Cerebellar cortex (tissue), 1 donor: Measurements from ENCODE around the gene TEX51.

Source experiments
- DNase-seq: peaks from one replicate; pipeline ENCODE4 v3.0.0-alpha.2; 2015; ENCODE audit warnings: low spot score

The TEX51 gene

DNA sequence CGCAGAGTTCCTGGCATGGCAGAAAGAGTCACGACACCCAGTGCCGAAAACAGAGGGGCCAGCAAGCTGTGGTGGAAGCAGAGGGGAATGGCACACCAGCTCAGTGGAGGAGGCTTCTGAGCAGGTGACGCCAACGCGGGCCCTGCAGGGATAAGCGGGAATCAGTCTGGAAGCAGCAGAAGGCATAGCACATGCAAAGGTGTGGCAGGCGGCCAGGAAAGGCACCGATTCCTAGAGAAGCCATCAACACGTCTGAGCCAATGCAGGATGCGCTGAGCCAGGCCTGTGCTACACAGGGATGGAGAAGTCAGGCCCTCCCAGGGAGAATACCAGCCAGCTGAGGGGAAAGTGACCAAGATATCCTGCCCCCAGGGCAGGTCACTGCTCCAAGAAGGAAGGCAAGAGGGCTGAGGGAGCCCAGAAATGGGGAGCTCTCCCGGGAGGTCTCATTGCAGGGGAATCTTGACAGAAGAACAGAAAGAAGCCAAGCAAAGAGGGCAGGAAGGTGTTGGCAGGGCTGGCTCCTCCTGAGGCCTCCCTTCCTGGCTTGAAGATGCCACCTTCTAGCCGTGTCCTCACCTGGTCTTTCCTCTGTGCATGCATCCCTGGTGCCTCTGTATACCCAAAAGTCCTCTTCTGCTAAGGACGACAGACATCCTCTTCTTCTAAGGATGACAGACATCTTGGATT lies 16.3 kb downstream of the TEX51 start:
- peak; percentile 93 for DNase-seq

DNA sequence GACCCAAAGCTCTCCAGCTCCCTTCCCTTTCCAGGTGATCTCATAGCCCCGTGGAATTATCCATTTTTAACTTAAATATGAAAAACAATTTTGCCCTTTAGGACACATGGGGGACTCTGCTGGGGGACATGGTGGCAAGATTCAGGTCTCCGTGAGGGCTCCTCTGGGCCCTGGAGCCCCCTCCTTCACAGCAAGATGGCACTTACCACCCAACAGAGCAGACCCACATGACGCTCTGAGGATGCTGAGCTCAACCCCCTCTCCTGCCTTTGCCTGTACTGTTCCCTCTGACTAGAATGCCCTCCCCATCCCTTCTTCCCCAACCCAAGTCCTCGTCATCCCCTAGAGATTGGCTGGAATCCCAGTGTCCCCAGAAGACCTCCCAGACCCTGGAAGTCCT lies 17.2 kb downstream of the TEX51 start:
- DNase-seq, result no peak

DNA sequence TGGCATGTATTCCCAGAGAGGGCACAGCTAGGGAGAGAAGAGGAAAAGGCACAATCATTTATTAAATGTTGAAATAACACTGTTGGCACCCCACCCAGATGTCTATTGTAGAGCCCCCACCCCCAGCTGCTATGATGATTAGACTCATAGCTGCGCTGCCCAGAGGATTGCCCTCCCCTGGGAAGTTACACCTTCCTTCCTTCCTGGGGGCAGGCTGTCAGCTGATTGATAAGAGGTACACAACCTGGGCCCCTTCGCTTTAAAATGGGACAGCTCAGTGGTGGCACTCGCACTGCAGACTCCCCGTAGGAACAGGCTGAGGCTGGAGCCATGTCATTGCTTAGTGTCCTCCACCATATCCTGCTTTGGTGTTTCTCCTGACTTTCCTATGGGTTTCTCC lies 18.1 kb downstream of the TEX51 start:
- no peak for DNase-seq

DNA sequence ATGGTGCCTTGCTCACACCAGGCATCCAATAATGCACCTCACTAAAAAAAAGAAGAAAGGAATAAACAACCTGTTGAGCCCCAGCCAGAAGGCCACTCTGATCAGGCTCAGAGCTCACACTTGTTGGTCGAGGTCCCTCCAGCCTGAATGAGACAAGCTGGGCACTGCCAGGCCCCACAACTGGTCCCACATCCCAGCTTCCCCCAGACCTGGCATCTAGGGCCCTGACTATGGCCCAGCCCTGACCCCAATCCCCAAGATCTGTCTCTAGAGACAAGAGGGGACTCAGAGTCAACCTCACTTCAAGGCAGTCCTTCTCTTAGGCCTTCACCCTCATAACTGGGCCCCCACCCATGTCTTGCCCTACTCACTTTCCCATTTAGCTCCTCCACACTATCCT lies 22.4 kb downstream of the TEX51 start:
- no peak for DNase-seq

DNA sequence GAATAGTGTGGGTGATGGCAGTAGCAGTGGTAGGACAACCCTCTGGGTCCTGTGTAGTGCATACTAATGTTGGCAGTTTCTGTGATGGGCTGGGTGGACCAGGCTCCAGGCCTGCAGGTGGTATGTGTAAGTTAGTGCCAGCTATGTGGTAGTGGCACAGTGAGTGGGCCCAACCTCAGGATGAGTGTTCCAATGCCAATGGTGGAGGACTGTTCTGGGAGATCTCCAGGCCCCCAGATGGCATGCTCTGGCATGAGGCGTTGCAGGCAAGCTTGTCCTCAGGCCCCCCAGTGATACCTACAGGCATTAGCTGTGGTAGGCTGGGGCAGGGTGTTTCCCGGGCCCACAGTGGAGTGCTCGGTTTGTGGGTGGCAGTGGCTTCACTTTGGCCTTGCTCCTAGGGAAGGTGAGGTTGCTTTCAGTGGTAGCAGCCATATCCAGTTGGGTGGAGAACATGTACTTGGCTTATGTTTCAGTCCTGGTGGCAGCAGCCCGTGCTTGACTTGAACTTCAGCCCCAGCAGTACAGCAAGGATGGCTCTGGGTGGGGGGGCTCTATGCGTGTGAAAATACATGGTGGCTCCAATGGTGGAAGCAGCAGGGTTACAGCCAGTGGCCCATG lies 32.4 kb downstream of the TEX51 start:
- DNase-seq, result no peak

DNA sequence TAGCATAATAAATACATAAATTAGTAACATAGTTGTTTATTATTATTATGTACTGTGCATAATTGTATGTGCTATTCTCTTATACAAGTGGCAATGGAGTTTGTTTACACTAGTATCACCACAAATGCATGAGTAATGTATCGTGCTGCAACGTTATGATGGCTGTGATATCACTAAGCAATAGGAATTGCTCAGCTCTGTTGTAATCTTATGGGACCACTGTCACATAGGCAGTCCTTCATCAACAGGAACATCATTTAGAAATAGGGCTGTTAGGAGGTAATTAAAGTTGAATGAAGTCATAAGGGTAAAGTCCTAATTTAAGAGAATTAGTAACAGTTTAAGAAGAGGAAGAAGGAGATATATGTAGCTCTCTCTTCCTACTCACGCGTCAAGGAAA lies 33.8 kb downstream of the TEX51 start:
- no peak for DNase-seq

DNA sequence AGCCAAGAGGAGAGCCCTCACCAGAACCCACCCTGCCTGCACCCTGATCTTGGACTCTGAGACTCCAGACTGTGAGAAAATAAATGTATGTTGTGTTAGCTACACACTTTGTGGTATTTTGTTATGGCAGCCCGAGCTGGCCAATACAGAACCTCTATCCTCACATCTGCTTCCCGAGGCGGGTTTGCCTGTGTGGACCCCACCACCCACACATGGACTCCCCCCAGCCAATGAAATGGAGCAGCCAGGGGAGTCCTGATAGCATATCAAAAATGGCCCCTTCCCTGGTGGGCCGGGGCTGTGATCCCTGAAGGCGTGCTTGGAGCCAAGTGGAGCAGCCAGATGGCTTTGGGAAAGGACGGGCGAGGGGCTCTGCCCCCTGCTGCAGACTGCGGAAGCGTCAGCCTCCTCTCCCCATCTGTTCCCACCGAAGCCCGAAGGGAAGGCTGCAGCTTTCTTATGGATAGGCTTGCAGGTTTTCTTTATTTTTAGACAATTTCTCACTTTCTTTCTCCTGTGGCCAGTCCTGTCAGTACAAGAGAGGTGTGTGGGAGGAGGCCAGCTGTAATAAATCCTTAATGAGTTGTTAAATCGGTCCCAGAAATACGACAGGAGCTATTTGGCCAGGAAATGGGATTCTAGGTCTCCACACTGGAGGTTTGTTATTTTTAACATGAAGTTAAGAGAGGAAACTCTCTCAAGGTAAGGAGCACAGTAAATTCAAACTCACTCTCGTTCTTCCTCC lies 34.4 kb downstream of the TEX51 start:
- no peak for DNase-seq

DNA sequence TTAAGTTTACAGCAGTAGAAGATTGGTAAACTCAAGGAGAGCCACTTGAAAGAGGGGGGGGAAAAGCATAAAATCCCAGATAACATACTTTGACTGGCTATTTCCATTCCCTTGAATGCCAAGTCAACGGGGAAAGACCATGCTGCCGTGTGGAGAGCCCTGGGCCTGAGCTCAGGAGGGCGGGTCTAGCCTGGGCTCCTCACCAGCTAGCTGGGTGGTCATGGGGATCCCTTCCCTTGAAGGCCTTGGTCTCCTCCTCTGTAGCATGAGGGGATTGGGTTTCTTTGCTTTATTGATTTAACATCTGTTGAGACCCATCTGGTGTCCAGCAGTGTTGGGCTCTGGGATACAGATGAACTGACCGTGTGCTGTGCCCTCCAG lies 35.0 kb downstream of the TEX51 start:
- DNase-seq, result no peak

DNA sequence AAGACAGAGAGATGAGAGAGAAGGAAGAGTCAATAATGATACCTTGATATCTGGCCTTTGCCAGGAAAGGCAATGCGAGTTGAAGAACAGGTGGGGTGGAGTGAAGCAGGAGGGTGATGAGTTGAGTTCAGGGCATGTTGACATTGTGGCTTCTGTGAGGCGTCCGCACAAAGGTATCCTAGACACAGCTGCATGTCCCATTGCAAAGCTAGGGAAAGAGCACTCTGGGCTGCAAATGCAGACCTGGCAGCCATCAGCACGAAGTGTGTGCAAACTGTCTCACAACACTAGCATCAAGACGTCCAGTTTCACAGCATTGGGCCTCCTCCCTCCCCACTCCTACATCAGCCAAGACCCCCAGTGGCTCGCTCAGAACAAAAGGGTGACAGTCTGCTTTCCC lies 36.1 kb downstream of the TEX51 start:
- DNase-seq, result no peak

DNA sequence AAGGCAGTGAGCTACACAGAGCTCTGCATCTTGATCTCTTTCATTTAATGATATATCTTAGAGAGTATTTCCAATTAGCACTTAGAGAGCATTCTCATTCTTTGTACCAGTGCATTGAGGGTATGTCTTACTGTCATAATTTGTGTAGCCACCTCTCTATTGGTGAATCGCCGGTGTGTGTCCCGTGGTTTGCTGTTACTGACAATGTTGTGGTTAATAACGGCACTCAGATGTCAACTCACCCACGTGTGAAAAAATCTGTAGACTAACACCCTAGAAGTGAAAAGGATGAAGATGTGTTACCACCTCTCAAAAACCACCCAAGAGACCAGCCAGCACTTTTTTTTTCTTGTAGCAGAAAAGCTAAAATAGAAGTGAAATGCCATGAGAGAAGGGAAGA lies 37.1 kb downstream of the TEX51 start:
- no peak for DNase-seq

DNA sequence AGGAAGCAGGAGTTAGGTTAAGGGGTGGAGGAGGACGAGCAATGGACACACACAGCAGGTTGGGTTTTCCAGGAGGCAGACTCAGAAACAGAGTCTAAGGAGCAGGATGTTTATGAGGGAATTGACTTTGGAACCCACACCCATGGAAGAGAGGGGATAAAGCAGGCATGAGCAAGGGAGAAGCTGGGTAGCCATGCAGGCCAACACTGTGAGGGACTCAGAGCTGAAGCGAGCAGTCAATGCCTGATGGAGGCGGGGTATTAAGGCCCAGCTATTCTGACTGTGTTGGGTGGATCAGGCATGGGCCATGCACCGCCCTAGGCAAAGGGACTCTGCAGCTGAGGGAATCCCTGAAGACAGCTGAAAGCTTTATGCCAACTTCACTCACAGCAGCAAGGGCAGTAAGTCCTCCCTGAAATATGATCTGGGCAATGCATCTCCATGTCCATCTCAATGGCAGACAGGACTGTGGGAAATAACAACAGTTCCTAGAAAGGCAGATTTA lies 37.6 kb downstream of the TEX51 start:
- no peak for DNase-seq

DNA sequence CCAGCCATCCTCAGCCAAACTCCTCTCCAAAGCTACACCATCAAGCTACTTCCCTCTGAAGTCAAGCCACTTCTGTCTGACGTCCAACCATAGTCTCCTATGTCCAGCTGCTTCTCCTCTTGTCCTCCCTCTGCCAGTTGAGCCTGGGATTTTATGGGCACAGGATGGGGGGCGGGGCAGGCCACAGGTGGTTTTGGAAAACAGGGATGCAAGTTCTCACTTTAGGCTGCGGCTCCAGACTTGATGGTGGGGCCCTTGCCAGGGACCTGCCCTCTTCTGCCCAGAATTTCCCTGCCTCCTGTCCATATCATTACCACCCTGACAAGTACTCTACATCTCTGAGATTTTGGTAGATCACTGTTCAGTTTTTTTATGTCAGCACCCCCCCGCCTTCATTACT lies 41.6 kb downstream of the TEX51 start:
- DNase-seq, result no peak

DNA sequence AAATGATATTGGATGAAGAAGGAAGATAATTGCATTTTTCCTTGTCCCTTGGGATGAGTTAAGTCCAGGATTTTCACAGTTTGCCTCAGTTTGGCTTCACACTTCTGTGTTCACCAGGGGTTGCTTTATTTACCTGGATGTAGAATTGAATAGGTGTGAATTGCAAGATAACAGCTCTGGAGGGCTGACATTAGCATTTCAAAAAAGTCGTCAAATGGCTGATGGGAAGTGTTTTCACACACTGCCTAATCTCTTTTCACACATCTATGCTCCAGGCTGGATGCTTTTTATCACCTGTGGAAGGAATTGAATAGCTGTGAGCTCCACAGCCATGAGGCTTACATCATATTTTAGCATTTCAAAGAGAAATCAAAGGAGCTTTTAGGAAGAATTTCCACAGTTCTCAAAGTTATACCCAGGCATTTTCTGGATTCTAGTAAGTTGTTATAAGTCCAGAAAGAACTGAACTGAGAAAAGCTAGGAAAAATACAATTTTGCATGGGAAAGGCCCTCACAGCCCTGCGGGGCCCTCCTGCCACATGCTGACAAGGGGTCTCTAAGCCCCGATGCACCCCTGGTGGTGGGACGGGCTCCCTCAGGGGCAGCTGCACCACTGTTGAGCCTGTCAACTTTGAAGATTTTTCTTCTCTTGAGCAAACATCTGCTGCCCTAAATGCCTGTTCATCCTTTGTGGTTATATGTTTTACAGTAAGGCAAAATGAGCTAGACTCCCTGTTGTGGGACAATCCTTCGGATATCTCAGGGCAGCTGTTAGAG lies 43.9 kb downstream of the TEX51 start:
- no peak for DNase-seq

DNA sequence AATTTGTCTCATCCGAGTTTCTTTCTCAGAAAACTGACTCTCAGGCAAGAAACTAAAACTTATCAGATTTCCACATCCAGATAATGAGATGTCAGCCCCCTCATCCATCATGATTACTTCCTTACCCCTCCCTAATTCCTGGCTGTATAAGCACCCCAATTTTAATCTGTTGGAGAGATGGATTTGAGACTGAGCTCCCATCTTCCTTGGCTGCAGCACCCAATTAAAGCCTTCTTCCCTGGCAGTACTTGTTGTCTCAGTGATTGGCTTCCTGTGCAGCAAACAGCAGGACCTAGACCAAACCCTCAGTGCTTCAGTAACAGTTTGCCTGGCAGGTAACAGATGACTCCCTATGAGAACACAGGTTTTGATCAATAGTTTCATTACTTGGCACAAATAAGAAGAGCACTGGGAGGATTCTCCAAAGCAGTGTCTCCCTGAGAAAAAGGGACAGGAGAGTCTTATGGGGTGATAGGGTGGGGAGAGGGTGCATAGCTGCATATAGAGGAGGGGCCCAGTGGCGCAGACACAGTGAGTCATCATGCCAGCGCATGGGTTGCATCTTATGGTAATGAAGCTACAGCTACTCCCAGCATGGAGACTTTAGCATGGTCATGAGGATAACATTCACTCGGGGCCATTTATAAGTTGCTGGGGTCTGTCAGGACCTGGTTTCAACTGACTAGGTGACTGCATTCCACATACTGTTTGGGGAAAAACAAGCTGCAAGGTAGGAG lies 45.1 kb downstream of the TEX51 start:
- no peak for DNase-seq

DNA sequence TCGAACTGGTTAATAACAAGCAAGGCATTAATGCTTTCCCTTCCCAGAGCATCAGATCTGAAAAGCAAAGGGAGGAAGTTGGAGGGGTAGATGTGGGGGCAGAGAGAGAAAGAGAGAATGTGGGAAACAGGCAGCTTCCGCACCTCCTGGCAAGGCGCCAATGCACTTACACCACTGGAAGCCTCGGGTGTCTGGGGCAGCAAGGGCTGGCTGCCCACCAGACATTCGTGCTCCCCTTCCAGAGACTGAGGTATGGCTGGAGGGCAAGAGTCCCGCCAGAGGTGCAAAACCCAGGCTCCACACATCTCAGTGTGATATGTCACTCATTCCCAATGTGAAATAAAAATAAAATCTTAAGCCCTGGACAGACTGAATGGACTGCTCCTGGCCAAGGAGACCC lies 46.4 kb downstream of the TEX51 start:
- no peak for DNase-seq

DNA sequence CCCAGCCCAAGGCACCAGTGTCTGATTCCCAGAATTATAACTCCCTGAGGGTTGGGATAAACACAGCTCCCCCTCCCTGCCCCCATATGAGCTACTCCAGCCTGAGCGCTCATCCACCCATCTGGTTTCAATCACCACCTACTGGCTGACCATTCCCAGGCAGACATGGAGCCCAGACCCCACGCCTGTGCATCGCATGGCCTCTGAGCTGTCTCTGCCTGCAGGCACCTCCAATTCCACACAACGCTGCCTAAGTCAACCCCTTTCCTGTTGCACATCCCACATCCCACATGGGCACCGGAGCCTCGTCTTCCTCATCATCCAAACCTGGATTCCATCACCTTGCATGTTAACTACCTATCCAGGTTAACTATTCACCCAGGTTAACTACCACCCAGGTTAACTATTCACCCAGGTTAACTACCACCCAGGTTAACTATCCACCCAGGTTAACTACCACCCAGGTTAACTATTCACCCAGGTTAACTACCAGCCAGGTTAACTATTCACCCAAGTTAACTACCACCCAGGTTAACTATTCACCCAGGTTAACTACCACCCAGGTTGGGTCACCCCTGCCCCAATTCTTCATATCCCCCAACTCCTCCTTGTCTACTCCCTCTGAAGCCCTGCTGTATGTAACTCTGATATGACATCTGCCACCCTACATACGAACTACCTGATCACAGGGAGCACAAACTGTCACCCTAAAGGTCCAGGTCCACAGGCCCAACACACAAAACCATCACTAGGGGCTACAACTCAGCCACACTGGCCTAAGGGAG lies 47.8 kb downstream of the TEX51 start:
- no peak for DNase-seq

DNA sequence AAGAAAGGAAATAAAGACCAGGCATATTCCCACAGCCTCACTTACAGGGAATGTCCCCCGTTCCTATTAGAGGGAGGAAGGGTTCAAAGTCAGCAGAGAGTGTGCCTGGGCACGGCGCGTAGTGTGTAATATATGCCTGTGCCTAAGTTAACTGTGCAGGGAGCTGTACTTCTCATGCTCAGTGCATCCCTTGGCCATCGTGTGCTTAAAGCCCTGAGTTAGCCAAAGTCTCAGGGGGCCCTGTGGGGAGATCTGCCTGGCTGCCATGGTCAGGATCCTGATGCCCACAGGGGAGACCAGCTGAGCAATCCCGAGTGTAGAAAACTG lies 48.4 kb downstream of the TEX51 start:
- DNase-seq, result no peak

DNA sequence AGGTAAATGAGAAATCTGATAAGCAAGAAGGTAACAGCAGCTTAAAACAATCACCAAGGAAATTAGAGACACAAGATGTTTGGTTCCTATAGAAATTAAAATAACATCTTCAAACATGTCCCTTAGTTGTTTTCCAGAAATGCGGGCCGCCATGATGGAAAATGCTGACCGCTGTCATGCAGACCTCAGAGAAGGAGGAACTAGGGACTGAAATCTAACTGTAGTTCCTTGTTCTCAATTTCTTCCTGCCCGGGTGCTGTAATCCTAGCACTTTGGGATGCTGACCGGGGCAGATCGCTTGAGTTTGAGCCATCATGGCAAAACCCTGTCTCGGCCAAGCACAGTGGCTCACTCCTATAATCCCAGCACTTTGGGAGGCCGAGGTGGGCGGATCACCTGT lies 51.1 kb downstream of the TEX51 start:
- no peak for DNase-seq

DNA sequence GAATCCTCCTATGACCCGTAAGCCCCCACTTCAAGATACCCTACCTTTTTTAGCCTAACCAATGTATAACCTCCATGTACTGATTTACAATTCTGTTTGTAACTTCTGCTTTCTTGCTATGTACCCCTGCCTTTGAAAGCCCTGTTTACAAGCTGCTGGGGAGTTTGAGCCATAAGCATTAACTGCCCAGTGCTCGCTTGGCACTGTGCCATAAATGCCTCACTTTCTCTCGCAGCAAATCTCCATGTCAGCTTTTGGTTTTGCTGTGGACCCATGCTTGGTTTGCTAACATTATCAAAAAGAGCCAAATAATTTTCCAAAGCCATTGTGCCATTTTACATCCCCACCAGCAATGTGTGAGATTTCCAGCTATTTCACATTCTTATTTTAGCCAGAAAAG lies 51.8 kb downstream of the TEX51 start:
- DNase-seq, result no peak
